Measurements from ENCODE around the gene TTLL8. TPM values are rescaled to one million over a fixed set of nuclear protein-coding genes. Genes with fewer than 3 reads are reported as not detected.

The TTLL8 gene
- total RNA-seq, 2 experiments from 2014 or later = not detected

GRCh38 chr22:50017701-50018224, 40.3 kb downstream of the TTLL8 start:
- peaks cover 28% of the 10 kb centered on the region for H3K4me1 Mint-ChIP-seq (ENCODE audit: low read depth)
- DNase-seq (no peak), ATAC-seq (no peak)
- CTCF ChIA-PET = interaction anchor here (0.7 to 5.9 kb wide), 4 partner anchors 12 to 256 kb away, joined by 3 to 23 read pairs (median 4); no protein-coding TSS in a partner anchor
- no peaks in the 10 kb centered on the region for H3K27me3 Mint-ChIP-seq (ENCODE audit: low read depth)
- no peaks in the 10 kb centered on the region for H3K9me3 Mint-ChIP-seq (ENCODE audit: insufficient read depth)
- H3K36me3 Mint-ChIP-seq (ENCODE audit: low read depth) = no peaks in the 10 kb centered on the region
- H3K27ac Mint-ChIP-seq = no peak overlapping the region
- no peak overlapping the region for H3K4me3 Mint-ChIP-seq
- POLR2A ChIA-PET = no interaction called here

GRCh38 chr22:50016988-50017700, 41.0 kb downstream of the TTLL8 start:
- ChIA-PET CTCF (interaction anchor here (1.1 to 5.9 kb wide), 2 partner anchors 13 to 256 kb away, joined by 4 to 23 read pairs; no protein-coding TSS in a partner anchor), POLR2A (no interaction called here)
- no peaks in the 10 kb centered on the region for H3K36me3 Mint-ChIP-seq (ENCODE audit: low read depth)
- peak; percentile 17 for ATAC-seq
- no peak overlapping the region for H3K4me3 Mint-ChIP-seq
- no peak overlapping the region for H3K27ac Mint-ChIP-seq
- peaks cover 28% of the 10 kb centered on the region for H3K4me1 Mint-ChIP-seq (ENCODE audit: low read depth)
- peak; percentile 31 for DNase-seq
- H3K27me3 Mint-ChIP-seq (ENCODE audit: low read depth) = no peaks in the 10 kb centered on the region
- no peaks in the 10 kb centered on the region for H3K9me3 Mint-ChIP-seq (ENCODE audit: insufficient read depth)

GRCh38 chr22:50016308-50016987, 41.6 kb downstream of the TTLL8 start:
- peaks cover 33% of the 10 kb centered on the region for H3K4me1 Mint-ChIP-seq (ENCODE audit: low read depth)
- H3K27me3 Mint-ChIP-seq (ENCODE audit: low read depth) = peaks cover 6% of the 10 kb centered on the region
- ATAC-seq (peak; percentile 7), DNase-seq (no peak)
- H3K27ac Mint-ChIP-seq = peak overlapping the region; percentile 25
- ChIA-PET POLR2A (interaction anchor here (0.7 kb wide), 1 partner anchor 83 kb away, joined by 3 read pairs; no protein-coding TSS in a partner anchor), CTCF (interaction anchor here (1.1 to 5.9 kb wide), 2 partner anchors 14 to 255 kb away, joined by 4 to 23 read pairs; no protein-coding TSS in a partner anchor)
- H3K4me3 Mint-ChIP-seq = no peak overlapping the region
- H3K36me3 Mint-ChIP-seq (ENCODE audit: low read depth) = no peaks in the 10 kb centered on the region
- no peaks in the 10 kb centered on the region for H3K9me3 Mint-ChIP-seq (ENCODE audit: insufficient read depth)

GRCh38 chr22:50015451-50016307, 42.4 kb downstream of the TTLL8 start:
- DNase-seq (no peak), ATAC-seq (no peak)
- Mint-ChIP-seq H3K27ac (no peak overlapping the region), H3K36me3 (ENCODE audit: low read depth) (no peaks in the 10 kb centered on the region), H3K9me3 (ENCODE audit: insufficient read depth) (no peaks in the 10 kb centered on the region), H3K4me3 (no peak overlapping the region), H3K27me3 (ENCODE audit: low read depth) (peaks cover 10% of the 10 kb centered on the region), H3K4me1 (ENCODE audit: low read depth) (peaks cover 35% of the 10 kb centered on the region)
- ChIA-PET POLR2A (interaction anchor here (0.7 kb wide), 1 partner anchor 82 kb away, joined by 3 read pairs; no protein-coding TSS in a partner anchor), CTCF (interaction anchor here (5.9 kb wide), 1 partner anchor 15 kb away, joined by 23 read pairs; no protein-coding TSS in a partner anchor)

GRCh38 chr22:50014655-50015401, 43.3 kb downstream of the TTLL8 start:
- ATAC-seq (no peak), DNase-seq (no peak)
- H3K27me3 Mint-ChIP-seq (ENCODE audit: low read depth) = peaks cover 12% of the 10 kb centered on the region
- CTCF ChIA-PET = interaction anchor here (5.9 kb wide), 1 partner anchor 15 kb away, joined by 23 read pairs; no protein-coding TSS in a partner anchor
- H3K9me3 Mint-ChIP-seq (ENCODE audit: insufficient read depth) = no peaks in the 10 kb centered on the region
- POLR2A ChIA-PET = no interaction called here
- H3K4me3 Mint-ChIP-seq = no peak overlapping the region
- H3K36me3 Mint-ChIP-seq (ENCODE audit: low read depth) = no peaks in the 10 kb centered on the region
- no peak overlapping the region for H3K27ac Mint-ChIP-seq
- peaks cover 35% of the 10 kb centered on the region for H3K4me1 Mint-ChIP-seq (ENCODE audit: low read depth)

- Mint-ChIP-seq H3K4me3 (no peak overlapping the region), H3K27me3 (ENCODE audit: low read depth) (peaks cover 14% of the 10 kb centered on the region), H3K9me3 (ENCODE audit: insufficient read depth) (no peaks in the 10 kb centered on the region), H3K36me3 (ENCODE audit: low read depth) (no peaks in the 10 kb centered on the region), H3K27ac (no peak overlapping the region), H3K4me1 (ENCODE audit: low read depth) (peaks cover 33% of the 10 kb centered on the region)
- no peak for ATAC-seq
- ChIA-PET POLR2A (no interaction called here), CTCF (interaction anchor here (5.9 kb wide), 1 partner anchor 16 kb away, joined by 23 read pairs; no protein-coding TSS in a partner anchor)
- no peak for DNase-seq
Measured at GRCh38 chr22:50014053-50014501, 44.0 kb downstream of the TTLL8 start.

- ATAC-seq (no peak), DNase-seq (no peak)
- POLR2A ChIA-PET = no interaction called here
- H3K36me3 Mint-ChIP-seq (ENCODE audit: low read depth) = no peaks in the 10 kb centered on the region
- no peak within 1 kb of the TSS for H3K4me3 Mint-ChIP-seq
- peaks cover 14% of the 10 kb centered on the region for H3K27me3 Mint-ChIP-seq (ENCODE audit: low read depth)
- H3K27ac Mint-ChIP-seq = no peak within 1 kb of the TSS
- CTCF ChIA-PET = interaction anchor here (1.1 to 1.4 kb wide), 2 partner anchors 18 to 82 kb away, joined by 3 to 4 read pairs; no protein-coding TSS in a partner anchor
- H3K9me3 Mint-ChIP-seq (ENCODE audit: insufficient read depth) = no peaks in the 10 kb centered on the region
- peaks cover 21% of the 10 kb centered on the region for H3K4me1 Mint-ChIP-seq (ENCODE audit: low read depth)
Measured at GRCh38 chr22:50012211-50013181, 45.6 kb downstream of the TTLL8 start, which contains the start of gene IL17REL. IL17REL (minus strand) TSS chr22:50012765; CDS start chr22:50012646, 119 bp downstream.

GRCh38 chr22:50011447-50012210, 46.5 kb downstream of the TTLL8 start:
- CTCF ChIA-PET = interaction anchor here (1.1 kb wide), 1 partner anchor 19 kb away, joined by 3 read pairs; no protein-coding TSS in a partner anchor
- Mint-ChIP-seq H3K4me3 (no peak overlapping the region), H3K9me3 (ENCODE audit: insufficient read depth) (no peaks in the 10 kb centered on the region), H3K4me1 (ENCODE audit: low read depth) (peaks cover 14% of the 10 kb centered on the region), H3K27ac (no peak overlapping the region), H3K27me3 (ENCODE audit: low read depth) (peaks cover 14% of the 10 kb centered on the region), H3K36me3 (ENCODE audit: low read depth) (no peaks in the 10 kb centered on the region)
- no peak for DNase-seq
- POLR2A ChIA-PET = no interaction called here
- no peak for ATAC-seq

GRCh38 chr22:50010676-50011446, 47.2 kb downstream of the TTLL8 start:
- DNase-seq = no peak
- H3K4me1 Mint-ChIP-seq (ENCODE audit: low read depth) = peaks cover 8% of the 10 kb centered on the region
- no peaks in the 10 kb centered on the region for H3K9me3 Mint-ChIP-seq (ENCODE audit: insufficient read depth)
- CTCF ChIA-PET = no interaction called here
- H3K27ac Mint-ChIP-seq = no peak overlapping the region
- peaks cover 14% of the 10 kb centered on the region for H3K27me3 Mint-ChIP-seq (ENCODE audit: low read depth)
- peak; percentile 14 for ATAC-seq
- H3K36me3 Mint-ChIP-seq (ENCODE audit: low read depth) = no peaks in the 10 kb centered on the region
- no peak overlapping the region for H3K4me3 Mint-ChIP-seq
- POLR2A ChIA-PET = no interaction called here
